ENCODE data around the gene NRSN2.
A peak's percentile ranks its signal among the peaks of the same experiment; 100 is the strongest.

Gene NRSN2

GRCh38 chr20:346640-347316 is at the start of gene NRSN2:
Gene NRSN2, plus strand, starts transcription at chr20:347111. Its CDS starts 2,533 bp downstream, at chr20:349644.
- peak within 1 kb of the TSS; percentile 77 for H3K4me3 ChIP-seq (ENCODE audit: low read depth, low read length)

DNA sequence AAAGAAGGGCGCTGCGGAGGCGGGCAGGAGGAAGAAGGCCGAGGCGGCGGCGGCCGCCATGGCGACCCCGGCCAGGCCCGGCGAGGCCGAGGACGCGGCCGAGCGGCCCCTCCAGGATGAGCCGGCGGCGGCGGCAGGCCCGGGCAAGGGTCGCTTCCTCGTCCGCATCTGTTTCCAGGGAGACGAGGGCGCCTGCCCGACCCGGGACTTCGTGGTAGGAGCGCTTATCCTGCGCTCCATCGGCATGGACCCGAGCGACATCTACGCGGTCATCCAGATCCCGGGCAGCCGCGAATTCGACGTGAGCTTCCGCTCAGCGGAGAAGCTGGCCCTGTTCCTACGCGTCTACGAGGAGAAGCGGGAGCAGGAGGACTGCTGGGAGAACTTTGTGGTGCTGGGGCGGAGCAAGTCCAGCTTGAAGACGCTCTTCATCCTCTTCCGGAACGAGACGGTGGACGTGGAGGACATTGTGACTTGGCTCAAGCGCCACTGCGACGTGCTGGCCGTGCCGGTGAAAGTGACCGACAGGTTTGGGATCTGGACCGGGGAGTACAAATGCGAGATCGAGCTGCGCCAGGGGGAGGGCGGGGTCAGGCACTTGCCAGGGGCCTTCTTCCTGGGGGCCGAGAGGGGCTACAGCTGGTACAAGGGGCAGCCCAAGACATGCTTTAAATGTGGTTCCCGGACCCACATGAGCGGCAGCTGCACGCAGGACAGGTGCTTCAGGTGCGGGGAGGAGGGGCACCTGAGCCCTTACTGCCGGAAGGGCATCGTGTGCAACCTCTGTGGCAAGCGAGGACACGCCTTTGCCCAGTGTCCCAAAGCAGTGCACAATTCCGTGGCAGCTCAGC is 48.8 kb upstream of the NRSN2 start:
- peak overlapping the region; percentile 96 for H3K4me3 ChIP-seq (ENCODE audit: low read depth, low read length)

- H3K4me3 ChIP-seq (ENCODE audit: low read depth, low read length), result peak overlapping the region; percentile 96
Observed at GRCh38 chr20:298776-299391, 48.0 kb upstream of the NRSN2 start.

GRCh38 chr20:300345-300990 is 46.4 kb upstream of the NRSN2 start:
- H3K4me3 ChIP-seq (ENCODE audit: low read depth, low read length), result peak overlapping the region; percentile 2

DNA sequence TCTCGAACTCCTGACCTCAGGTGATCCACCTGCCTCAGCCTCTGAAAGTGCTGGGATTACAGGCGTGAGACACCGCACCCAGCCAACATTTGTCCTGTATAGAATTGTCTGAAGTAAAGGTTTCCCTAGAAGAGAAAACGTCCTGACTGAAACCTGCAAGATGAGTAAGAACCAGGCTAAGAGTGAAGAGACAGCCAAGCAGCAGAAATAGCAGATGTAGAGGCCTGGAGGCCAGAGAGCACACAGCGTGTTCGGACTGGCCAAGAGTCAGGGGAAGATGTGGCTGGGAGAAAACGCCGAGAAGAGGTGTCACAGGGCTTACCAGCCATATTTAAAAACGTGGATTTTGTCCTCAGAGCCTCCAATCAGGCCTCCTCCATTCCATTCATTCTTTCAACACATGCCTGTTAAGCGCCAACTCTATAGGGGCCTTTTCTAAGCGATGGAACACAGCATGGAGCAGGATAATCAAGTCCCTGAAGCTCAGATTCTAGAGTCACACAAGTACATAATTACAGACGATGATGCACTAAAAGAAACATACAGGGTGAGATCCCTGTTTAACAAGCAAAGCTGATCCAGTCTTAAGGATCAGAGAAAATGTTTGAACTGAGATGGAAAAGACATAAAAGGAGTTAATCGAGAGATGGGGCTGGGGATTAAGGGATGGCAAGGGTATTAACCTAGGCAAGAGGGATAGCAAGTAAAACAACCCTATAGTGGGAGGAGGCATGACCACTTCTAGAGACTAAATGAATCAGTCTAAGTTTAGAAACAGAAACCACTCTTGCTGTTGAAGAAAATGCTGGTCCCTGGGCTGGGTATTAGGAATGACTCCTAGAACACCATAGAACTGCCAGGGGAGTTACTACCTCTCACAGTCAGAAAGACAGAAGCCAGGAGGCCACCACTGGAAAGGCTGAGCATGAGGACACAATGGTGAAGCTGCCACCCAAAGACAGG is 44.7 kb upstream of the NRSN2 start:
- no peak overlapping the region for H3K4me3 ChIP-seq (ENCODE audit: low read depth, low read length)

DNA sequence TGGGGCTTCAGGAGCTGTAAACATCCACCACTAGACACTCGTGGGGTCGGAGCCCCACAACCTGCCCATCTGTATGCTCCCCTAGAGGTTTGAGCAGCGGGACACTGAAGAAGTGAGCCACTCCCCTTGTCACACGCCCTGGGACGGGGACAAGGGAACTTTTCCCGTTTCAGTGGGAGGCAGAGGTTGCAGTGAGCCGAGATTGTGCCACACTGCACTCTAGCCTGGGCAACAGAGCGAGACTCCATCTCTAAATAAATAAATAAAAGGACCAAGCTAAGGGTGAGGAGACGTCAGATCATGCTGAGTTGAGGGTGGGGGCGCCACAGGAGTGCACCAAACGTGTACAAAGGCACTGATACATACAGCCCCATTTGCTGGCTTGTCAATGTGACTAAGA is 41.2 kb upstream of the NRSN2 start:
- no peak overlapping the region for H3K4me3 ChIP-seq (ENCODE audit: low read depth, low read length)

DNA sequence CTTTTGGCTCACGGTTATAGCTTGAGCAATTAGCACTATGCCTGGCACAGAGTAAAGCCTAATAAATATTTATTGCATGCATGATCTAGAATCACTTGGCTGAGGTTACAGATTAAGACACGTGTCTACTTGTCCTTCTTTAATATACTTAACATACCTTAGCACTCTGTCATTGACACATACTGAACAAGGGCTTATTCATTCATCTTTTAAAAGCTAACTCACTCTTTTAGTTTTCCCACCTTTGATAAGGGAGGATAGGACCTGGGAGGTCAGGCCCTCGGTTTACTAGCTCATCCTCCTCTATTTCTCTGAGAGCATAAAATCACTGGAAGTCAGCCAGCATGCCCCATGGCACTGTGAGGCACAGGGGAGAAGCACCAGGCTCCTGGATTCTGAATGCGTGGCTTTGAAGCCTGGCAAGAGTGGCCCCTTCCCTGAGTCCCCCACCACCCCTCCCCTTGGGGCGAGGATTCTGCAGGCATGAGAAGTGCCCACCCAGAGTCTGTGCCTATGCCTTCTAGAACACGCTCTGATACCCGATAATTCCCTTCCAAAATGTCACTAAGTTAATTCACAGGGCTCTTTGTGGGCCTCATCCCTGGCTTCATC is 38.4 kb upstream of the NRSN2 start:
- H3K4me3 ChIP-seq (ENCODE audit: low read depth, low read length), result no peak overlapping the region

DNA sequence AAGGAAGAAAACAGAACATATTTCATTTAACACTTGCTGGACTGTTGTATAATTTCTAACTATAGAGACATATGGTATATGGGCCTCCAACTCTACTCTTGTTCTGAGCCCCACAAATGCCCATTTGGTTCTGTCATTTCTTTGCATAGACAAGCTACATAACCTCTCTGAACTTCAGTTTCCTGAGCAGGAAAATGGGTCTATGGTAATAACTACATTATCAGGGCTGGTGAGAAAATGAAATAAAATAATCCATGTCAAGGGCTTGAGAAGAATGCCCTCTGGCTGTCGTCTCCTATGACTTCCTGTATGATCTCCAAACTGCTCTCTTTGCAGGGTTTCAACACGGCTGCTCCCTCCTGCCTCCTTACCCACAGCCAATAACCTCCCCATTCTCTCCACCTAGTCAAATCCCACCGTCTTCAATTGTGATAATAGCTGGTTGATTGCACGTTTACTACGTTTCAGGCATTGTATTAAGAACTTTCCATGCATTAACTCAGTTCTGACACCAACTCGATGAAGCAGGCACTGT is 37.5 kb upstream of the NRSN2 start:
- H3K4me3 ChIP-seq (ENCODE audit: low read depth, low read length), result peak overlapping the region; percentile 42

GRCh38 chr20:309841-310644 is 36.9 kb upstream of the NRSN2 start:
- H3K4me3 ChIP-seq (ENCODE audit: low read depth, low read length), result peak overlapping the region; percentile 42

DNA sequence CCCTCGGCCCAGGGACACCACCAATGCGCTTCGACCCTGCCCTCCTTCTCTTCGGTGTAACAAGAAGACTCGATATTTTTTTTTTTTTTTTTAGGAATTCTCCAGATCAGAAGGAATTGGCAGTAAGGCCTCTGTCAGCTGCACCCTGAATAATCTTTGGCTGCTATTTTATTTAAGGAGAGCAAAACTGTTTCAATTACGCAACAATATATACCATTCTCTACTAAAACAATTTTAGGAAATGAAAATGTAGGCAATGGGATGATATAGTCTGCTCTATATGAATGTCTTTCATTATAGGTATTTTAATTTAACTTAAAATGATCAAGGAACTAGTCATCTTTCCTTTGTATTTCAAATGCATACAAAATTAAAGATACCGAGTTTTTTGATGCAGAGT is 36.3 kb upstream of the NRSN2 start:
- no peak overlapping the region for H3K4me3 ChIP-seq (ENCODE audit: low read depth, low read length)

- H3K4me3 ChIP-seq (ENCODE audit: low read depth, low read length), result no peak overlapping the region
Observed at GRCh38 chr20:311609-312008, 35.3 kb upstream of the NRSN2 start.

GRCh38 chr20:312067-312466 is 34.8 kb upstream of the NRSN2 start:
- no peak overlapping the region for H3K4me3 ChIP-seq (ENCODE audit: low read depth, low read length)

DNA sequence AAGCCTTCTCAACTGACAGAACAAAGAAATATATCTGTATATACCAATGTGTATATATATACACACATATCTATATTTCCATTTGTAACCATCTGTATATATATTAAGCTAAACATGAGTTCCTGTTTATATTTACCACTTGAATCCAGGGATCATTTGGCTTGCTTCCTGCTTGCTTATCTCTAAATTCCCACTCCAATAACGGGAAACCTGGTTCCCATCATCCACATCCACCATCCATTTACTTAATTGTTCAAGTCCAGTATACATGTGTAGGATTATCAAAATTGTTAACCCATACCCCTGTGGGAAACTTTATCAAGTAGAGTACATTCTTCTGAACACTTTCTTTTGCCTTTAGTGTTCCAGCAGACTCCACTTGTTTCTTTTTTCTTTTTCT is 34.0 kb upstream of the NRSN2 start:
- no peak overlapping the region for H3K4me3 ChIP-seq (ENCODE audit: low read depth, low read length)

- H3K4me3 ChIP-seq (ENCODE audit: low read depth, low read length), result no peak overlapping the region
Observed at GRCh38 chr20:313402-313801, 33.5 kb upstream of the NRSN2 start.

DNA sequence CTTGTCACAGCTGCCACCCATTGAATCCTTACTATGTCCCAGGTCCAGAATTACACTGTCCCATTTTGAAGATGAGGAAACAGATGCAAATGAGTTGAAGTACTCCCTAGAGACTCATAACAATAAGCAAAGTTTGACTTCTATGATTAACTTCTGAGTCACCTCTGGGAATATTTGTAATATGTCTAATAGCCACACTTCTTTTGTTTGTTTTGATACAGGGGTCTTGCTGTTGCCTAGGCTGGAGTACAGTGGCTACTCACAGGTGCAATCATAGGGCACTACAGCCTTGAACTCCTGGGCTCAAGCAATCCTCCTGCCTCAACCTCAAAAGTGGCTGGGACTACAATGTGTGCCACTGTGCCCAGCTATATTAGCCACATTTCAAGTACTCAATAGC is 33.0 kb upstream of the NRSN2 start:
- H3K4me3 ChIP-seq (ENCODE audit: low read depth, low read length), result no peak overlapping the region

DNA sequence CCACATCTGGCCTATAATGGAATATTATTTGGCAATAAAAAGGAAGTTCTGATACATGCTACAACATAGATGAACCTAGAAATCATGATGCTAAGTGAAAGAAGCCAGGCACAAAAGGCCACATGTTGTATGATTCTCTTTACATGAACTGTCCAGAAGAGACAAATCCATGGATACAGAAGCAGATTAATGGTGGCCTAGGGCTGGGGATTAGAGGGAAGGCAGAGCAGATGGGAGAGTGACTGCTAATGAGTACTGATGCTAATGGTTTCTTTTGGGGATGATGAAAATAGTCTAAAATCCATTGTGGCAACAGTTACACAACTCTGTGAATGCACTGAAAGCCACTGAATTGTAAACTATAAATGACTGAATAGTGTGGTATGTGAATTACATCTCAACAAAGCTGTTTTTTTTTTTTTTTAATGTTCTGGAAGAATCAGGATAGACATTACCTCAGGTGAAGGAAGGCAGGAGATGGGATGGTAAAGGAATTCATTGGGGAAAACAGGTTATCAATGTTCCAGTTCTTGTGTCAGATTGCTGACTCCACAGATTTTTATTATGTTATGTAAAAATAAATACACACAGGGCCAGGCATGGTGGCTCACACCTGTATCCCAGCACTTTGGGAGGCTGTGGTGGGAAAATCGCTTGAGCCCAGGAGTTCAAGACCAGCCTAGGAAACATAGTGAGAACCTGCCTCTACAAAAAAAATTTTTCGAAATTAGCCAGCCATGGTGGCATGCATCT is 30.4 kb upstream of the NRSN2 start:
- H3K4me3 ChIP-seq (ENCODE audit: low read depth, low read length), result no peak overlapping the region

DNA sequence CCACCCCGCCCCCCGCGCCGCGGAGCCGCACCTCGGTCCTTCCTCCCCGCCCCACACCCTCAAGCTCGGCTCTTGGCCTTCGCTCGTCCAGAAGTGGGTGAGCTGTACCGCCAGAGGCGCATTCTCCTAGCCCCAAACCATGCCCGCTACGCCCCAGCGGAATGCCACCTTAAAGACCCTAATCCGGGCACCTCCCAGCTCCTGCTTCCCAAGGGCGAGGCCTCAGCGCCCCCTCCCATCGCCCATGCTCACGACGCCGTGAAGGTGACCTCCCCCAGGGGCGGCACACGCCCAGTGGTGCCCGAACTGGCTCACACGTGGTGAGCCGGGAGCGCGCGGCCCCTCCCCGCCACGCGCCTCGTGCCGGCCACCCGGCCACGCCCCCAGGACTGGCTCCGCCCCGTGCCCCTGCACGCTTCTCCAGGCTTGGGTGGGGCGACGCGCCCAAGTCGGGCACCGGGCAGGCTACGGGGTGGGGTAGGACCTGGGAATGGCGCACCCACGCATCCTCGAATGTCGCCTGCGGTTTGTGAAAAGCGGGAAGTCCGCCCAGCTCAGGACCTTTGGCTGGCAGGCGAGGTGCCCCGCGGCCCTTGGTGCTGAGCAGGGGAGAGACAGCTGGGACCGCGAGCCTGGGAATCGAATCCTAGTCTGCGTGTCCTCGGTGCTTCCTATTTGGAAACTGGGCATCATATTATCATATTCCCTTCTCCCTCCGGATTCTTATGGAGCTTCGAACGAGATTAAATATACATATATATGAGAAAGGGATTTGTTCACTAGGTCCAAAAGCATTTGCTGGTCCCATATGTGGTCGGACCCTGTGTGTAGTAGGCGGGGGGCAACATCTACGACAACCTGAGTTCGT is 22.5 kb upstream of the NRSN2 start:
- H3K4me3 ChIP-seq (ENCODE audit: low read depth, low read length), result peak overlapping the region; percentile 55
